Neutrophil (primary cell): Measurements from ENCODE around the gene VPS8.

Source experiments
- H3K27ac ChIP-seq: fragments of 200-600 bp; sonication (generic); 2 replicates; pipeline ENCODE4 v1.5.1; 2016; ENCODE audit warnings: mild to moderate bottlenecking, moderate library complexity
- H3K27me3 ChIP-seq: fragments of 200-600 bp; sonication (generic); 2 replicates; pipeline ENCODE4 v1.6.0; 2016; ENCODE audit warnings: mild to moderate bottlenecking
- H3K36me3 ChIP-seq: fragments of 200-600 bp; sonication (generic); 2 replicates; pipeline ENCODE4 v1.5.1; 2017
- H3K4me1 ChIP-seq, 2 experiments: fragments of 200-600 bp in 1 of 2; sonication (generic) in 1 of 2; 1 replicate in 1 of 2; 2 replicates in 1 of 2; pipeline versions ENCODE4 v1.5.1 to v1.6.1; 2013 to 2016; ENCODE audit warnings: low read depth in 1 of 2, low read length in 1 of 2, mild to moderate bottlenecking in 1 of 2, moderate library complexity in 1 of 2; ENCODE audit not compliant: control insufficient read depth in 1 of 2, insufficient read depth in 1 of 2
- H3K4me3 ChIP-seq, 2 experiments: fragments of 200-600 bp in 1 of 2; sonication (generic) in 1 of 2; 1 replicate in 1 of 2; 2 replicates in 1 of 2; pipeline ENCODE4 v1.5.1; 2013 to 2016; ENCODE audit warnings: low read depth in 1 of 2, low read length in 1 of 2, mild to moderate bottlenecking in 1 of 2, moderate library complexity in 1 of 2
- H3K9me3 ChIP-seq: fragments of 200-600 bp; sonication (generic); 2 replicates; pipeline ENCODE4 v1.5.1; 2016
- CTCF ChIP-seq: fragments of 200-600 bp; sonication (generic); IDR thresholded peaks from 2 replicates; pipeline ENCODE4 v1.5.1; 2016; ENCODE audit warnings: antibody characterized with exemption

VPS8 gene

DNA sequence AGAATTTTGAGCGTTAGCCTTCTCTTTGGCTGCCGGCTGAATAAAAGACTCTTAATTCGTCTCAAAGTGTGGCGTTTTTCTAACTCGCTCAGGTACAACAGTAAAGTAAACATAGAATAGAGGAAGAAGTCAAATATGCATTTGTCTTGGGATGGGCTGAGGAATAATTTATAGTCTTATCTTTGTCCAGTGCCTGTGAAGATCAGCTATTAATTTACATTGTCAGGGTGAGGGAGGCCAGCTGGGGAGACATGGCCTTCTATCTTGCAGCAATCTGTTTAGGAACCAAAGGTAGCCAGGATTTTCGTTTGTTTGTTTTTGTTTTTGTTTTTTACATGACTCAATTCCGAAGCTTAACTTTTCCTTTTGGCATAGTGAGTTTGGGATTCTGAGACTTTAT lies 100.2 kb downstream of the VPS8 start:
- TF ChIP-seq CTCF, result no peak
- Histone ChIP-seq H3K27me3 (no peaks in the 10 kb centered on the region), H3K4me3 (no peak overlapping the region), H3K27ac (no peak overlapping the region), H3K9me3 (no peaks in the 10 kb centered on the region), H3K36me3 (peaks cover 83% of the 10 kb centered on the region), H3K4me1 (no peaks in the 10 kb centered on the region)

- H3K27me3 ChIP-seq, result no peaks in the 10 kb centered on the region
- TF ChIP-seq CTCF, result no peak
- no peak overlapping the region for H3K4me3 ChIP-seq
- no peak overlapping the region for H3K27ac ChIP-seq
- H3K4me1 ChIP-seq, result no peaks in the 10 kb centered on the region
- H3K9me3 ChIP-seq, result no peaks in the 10 kb centered on the region
- peaks cover 90% of the 10 kb centered on the region for H3K36me3 ChIP-seq
Observed at GRCh38 chr3:184914628-184915027, 102.7 kb downstream of the VPS8 start.

- no peak overlapping the region for H3K4me3 ChIP-seq
- H3K9me3 ChIP-seq, result no peaks in the 10 kb centered on the region
- no peaks in the 10 kb centered on the region for H3K4me1 ChIP-seq
- no peak overlapping the region for H3K27ac ChIP-seq
- no peaks in the 10 kb centered on the region for H3K27me3 ChIP-seq
- peaks cover 98% of the 10 kb centered on the region for H3K36me3 ChIP-seq
- TF ChIP-seq CTCF, result no peak
Observed at GRCh38 chr3:184918750-184919149, 106.8 kb downstream of the VPS8 start.

GRCh38 chr3:184919651-184920050 lies 107.7 kb downstream of the VPS8 start:
- H3K27me3 ChIP-seq, result no peaks in the 10 kb centered on the region
- no peaks in the 10 kb centered on the region for H3K4me1 ChIP-seq
- H3K36me3 ChIP-seq, result peaks cover 99% of the 10 kb centered on the region
- H3K9me3 ChIP-seq, result no peaks in the 10 kb centered on the region
- TF ChIP-seq CTCF, result no peak
- no peak overlapping the region for H3K4me3 ChIP-seq
- H3K27ac ChIP-seq, result no peak overlapping the region

DNA sequence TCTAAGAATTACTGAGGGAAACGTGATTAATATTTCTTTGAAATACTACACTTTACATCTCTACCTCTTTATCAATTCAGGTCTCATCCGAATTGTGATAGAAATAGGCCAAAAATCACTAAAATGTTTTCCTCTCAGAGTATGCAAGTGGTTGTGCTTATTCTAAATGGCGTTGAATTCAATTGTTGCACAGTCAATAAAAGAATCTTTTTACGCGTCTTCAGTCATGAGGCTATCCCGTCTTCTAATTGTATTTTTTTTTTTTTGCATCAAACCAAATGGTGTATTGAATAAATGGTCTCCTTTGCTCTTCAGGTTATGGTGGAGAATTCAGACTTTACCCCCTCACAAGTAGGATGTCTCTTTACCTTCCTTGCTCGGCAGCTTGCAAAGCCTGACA lies 112.6 kb downstream of the VPS8 start:
- TF ChIP-seq CTCF, result no peak
- H3K27ac ChIP-seq, result no peak overlapping the region
- no peaks in the 10 kb centered on the region for H3K9me3 ChIP-seq
- no peaks in the 10 kb centered on the region for H3K4me1 ChIP-seq
- H3K27me3 ChIP-seq, result no peaks in the 10 kb centered on the region
- peaks cover 99% of the 10 kb centered on the region for H3K36me3 ChIP-seq
- no peak overlapping the region for H3K4me3 ChIP-seq

DNA sequence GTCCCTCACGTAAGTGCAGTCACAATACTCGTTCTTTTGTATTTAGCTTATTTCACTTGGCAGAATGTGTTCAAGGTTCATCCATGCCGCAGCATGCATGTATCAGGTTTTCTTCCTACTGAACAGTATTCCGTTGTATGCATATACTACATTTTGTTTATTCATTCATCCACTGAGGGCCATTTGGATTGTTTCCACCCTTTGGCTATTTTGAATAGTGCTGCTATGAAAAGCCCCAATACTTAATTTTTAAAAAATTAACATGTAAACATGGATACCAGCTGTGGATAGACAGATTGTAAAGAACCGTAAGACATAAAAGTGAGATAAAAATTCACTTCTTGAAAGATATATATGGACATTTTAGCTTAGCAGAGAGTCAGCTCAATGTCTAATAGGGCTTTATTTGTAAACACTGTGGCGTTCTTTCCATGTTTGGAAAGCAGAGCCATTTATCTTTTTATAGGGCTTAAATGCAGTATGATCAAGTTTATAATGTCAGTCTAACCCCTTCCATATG lies 115.9 kb downstream of the VPS8 start:
- no peak overlapping the region for H3K4me3 ChIP-seq
- TF ChIP-seq CTCF, result no peak
- no peaks in the 10 kb centered on the region for H3K4me1 ChIP-seq
- H3K9me3 ChIP-seq, result no peaks in the 10 kb centered on the region
- H3K27ac ChIP-seq, result no peak overlapping the region
- peaks cover 100% of the 10 kb centered on the region for H3K36me3 ChIP-seq
- H3K27me3 ChIP-seq, result no peaks in the 10 kb centered on the region
